ENCODE measurements around the gene F7. TPM values are rescaled to one million over a fixed set of nuclear protein-coding genes. Genes with fewer than 3 reads are reported as not detected.
A peak's percentile ranks its signal among the peaks of the same experiment; 100 is the strongest.

F7 gene
- total and polyA plus RNA-seq, 5 experiments from 2014 or later, result 0.14 to 0.36 (median 0.16) TPM; not detected in 2

- peak in 1 of 10 donors; percentile 14 for DNase-seq
- Mint-ChIP-seq H3K4me3 (no peak overlapping the region), H3K9me3 (no peaks in the 10 kb centered on the region), H3K27ac (no peak overlapping the region), H3K36me3 (no peaks in the 10 kb centered on the region), H3K4me1 (no peaks in the 10 kb centered on the region), H3K27me3 (peaks cover 0 to 36% (median 13%) of the 10 kb centered on the region in 5 donors)
- POLR2A ChIA-PET, result no interaction called here
- no peak for ATAC-seq
These were observed 15.8 kb downstream of the F7 start for GRCh38 chr13:113121183-113121927.

DNA sequence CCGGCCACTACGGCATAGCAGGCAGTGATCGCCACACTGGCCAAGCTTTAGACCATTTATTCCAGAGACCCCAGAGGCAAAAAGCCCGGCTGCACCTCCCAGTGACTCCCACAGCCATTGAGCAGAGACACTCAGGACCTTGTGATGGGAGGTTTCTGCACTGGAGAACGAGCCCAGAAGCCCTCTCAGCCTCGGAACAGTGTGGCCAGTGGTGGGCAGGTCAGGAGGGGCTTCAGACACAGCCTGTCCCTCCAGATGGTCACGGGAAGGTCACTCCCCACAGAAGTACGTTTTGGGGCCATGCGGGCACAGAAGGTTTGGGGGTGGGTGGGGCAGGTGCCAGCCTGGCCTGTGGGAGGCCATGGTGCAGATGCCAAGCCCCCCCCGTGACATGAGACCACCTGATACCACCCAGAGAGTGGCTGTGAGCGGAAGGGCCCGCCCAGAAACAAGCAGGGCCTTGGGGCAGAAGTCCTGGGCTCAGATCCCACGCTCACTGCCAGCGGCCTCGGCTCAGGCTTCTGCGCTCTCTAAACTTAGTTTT lies 16.4 kb downstream of the F7 start:
- Mint-ChIP-seq H3K9me3 (no peaks in the 10 kb centered on the region), H3K36me3 (no peaks in the 10 kb centered on the region), H3K4me1 (no peaks in the 10 kb centered on the region), H3K4me3 (no peak overlapping the region), H3K27ac (no peak overlapping the region), H3K27me3 (peaks cover 0 to 41% (median 19%) of the 10 kb centered on the region in 5 donors)
- POLR2A ChIA-PET, result no interaction called here
- no peak for DNase-seq
- ATAC-seq, result no peak

DNA sequence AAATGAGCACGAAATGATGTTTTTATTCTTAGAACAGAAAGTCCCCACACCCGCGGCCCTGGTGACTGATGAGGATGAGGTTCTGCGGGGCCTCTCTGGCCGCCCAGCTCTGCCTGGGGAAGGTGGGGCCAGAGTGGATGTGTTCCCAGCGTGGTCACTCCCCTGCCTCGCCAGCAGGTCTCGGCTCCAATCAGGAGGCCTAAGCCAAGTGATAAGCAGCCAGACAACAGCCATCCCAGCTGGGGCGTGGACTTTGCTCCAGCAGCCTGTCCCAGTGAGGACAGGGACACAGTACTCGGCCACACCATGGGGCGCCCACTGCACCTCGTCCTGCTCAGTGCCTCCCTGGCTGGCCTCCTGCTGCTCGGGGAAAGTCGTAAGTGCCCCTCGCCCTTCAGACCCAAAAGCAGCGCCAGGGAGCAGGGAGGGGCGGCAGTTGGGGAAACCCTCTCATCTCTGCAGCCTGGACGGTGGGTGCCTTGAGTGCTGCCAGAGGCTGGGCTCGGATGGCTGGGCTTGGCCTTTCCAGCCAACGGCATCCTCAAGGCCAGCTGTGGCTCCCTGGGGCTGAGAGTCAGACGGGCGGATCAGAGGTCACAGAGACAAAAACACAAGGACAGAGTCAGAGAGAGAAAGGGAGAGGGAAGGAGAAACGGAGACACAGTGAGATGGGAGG lies 17.1 kb downstream of the F7 start, which contains the start of gene F10:
Gene F10, plus strand, starts transcription at position 250 of the 676 bp plus-strand sequence. Its CDS starts 57 bp downstream, at position 307.
- POLR2A ChIA-PET, result no interaction called here
- Mint-ChIP-seq H3K4me3 (no peak within 1 kb of the TSS), H3K27me3 (peaks cover 5 to 48% (median 25%) of the 10 kb centered on the region in 5 donors), H3K27ac (no peak within 1 kb of the TSS), H3K36me3 (no peaks in the 10 kb centered on the region), H3K9me3 (no peaks in the 10 kb centered on the region), H3K4me1 (no peaks in the 10 kb centered on the region)
- no peak for DNase-seq
- no peak for ATAC-seq

GRCh38 chr13:113123226-113124201 lies 17.9 kb downstream of the F7 start:
- H3K27me3 Mint-ChIP-seq, result peaks cover 7 to 56% (median 31%) of the 10 kb centered on the region in 5 donors
- H3K9me3 Mint-ChIP-seq, result no peaks in the 10 kb centered on the region
- DNase-seq (no peak), ATAC-seq (no peak)
- H3K4me3 Mint-ChIP-seq, result no peak overlapping the region
- no peaks in the 10 kb centered on the region for H3K36me3 Mint-ChIP-seq
- no peak overlapping the region for H3K27ac Mint-ChIP-seq
- H3K4me1 Mint-ChIP-seq, result no peaks in the 10 kb centered on the region
- POLR2A ChIA-PET, result no interaction called here

- no peak overlapping the region for H3K4me3 Mint-ChIP-seq
- H3K27me3 Mint-ChIP-seq, result peaks cover 7 to 58% (median 36%) of the 10 kb centered on the region in 5 donors
- no peaks in the 10 kb centered on the region for H3K36me3 Mint-ChIP-seq
- POLR2A ChIA-PET, result no interaction called here
- DNase-seq (no peak), ATAC-seq (no peak)
- H3K4me1 Mint-ChIP-seq, result peaks cover 0 to 4% (median 3%) of the 10 kb centered on the region in 4 donors
- H3K27ac Mint-ChIP-seq, result no peak overlapping the region
- H3K9me3 Mint-ChIP-seq, result no peaks in the 10 kb centered on the region
These were observed 18.8 kb downstream of the F7 start for GRCh38 chr13:113124211-113124970.

DNA sequence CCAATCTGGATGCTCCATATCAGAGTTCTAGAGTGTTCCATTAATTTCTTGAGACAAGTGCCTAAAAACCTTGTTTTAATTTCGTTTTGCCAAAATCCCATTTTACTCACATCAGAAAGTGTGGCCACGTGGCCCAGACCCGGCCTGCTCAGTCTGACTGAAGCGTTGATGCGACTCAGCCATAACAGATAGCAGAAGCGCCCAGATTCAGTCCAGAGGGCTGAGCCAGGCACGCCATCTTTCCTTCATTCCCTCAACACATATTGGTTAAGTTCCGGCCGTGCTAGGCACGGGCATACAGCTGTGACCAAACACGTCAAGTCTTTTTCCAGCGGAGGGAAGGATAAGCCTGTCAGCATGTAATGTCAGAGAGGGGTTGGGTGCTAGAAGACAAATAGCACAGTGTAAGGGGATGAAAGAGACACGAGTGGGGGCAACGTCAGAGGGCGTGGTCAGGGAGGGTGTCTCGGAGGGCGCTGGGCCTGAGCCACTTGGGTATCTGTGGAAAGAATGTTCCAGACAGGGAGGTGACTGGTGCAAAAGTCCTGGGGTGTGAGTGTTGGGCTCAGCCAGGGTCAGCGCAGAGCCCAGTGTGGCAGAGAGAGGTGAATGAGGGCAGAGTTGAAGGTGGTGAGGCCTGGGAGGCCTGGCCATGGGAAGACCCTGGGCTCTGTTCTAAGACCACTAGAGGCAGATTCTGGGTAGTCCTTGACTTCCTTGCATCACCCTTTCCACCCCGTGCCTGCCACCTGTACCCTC lies 20.1 kb downstream of the F7 start:
- H3K4me3 Mint-ChIP-seq, result no peak overlapping the region
- H3K4me1 Mint-ChIP-seq, result peaks cover 2 to 4% (median 4%) of the 10 kb centered on the region in 4 donors
- ATAC-seq, result no peak
- DNase-seq, result no peak
- no peaks in the 10 kb centered on the region for H3K9me3 Mint-ChIP-seq
- H3K27me3 Mint-ChIP-seq, result peaks cover 7 to 51% (median 36%) of the 10 kb centered on the region in 5 donors
- no peak overlapping the region for H3K27ac Mint-ChIP-seq
- H3K36me3 Mint-ChIP-seq, result no peaks in the 10 kb centered on the region
- POLR2A ChIA-PET, result no interaction called here

- Mint-ChIP-seq H3K4me3 (no peak overlapping the region), H3K9me3 (no peaks in the 10 kb centered on the region), H3K4me1 (peaks cover 2 to 4% (median 4%) of the 10 kb centered on the region in 4 donors), H3K36me3 (no peaks in the 10 kb centered on the region), H3K27me3 (peaks cover 7 to 51% (median 36%) of the 10 kb centered on the region in 5 donors), H3K27ac (peak overlapping the region in 1 of 10 donors; percentile 28)
- ATAC-seq (no peak), DNase-seq (no peak)
- POLR2A ChIA-PET, result no interaction called here
These were observed 20.9 kb downstream of the F7 start for GRCh38 chr13:113126265-113127150.

DNA sequence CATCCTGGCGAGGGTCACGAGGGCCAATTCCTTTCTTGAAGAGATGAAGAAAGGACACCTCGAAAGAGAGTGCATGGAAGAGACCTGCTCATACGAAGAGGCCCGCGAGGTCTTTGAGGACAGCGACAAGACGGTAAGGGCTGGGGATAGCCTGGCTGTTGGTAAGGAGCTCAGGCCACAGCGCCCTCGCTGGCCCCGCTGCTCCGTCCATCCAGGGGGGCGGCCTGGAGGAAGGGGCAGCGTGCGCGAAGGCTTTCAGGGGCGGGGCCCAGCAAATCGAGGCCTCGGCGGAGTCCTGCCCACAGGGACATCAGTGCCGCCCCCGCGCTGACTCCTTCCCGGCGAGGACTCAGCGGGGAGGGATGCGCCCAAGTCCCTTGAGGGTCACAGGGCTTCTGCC lies 23.9 kb downstream of the F7 start:
- peak in 1 of 2 donors; percentile 28 for ATAC-seq
- H3K9me3 Mint-ChIP-seq, result no peaks in the 10 kb centered on the region
- DNase-seq, result no peak
- peaks cover 2 to 4% (median 4%) of the 10 kb centered on the region in 4 donors for H3K4me1 Mint-ChIP-seq
- no peaks in the 10 kb centered on the region for H3K36me3 Mint-ChIP-seq
- POLR2A ChIA-PET, result no interaction called here
- H3K27me3 Mint-ChIP-seq, result peaks cover 7 to 40% (median 31%) of the 10 kb centered on the region in 5 donors
- H3K27ac Mint-ChIP-seq, result no peak overlapping the region
- peak overlapping the region in 8 of 10 donors; percentile 23 to 84 (median 51) for H3K4me3 Mint-ChIP-seq

DNA sequence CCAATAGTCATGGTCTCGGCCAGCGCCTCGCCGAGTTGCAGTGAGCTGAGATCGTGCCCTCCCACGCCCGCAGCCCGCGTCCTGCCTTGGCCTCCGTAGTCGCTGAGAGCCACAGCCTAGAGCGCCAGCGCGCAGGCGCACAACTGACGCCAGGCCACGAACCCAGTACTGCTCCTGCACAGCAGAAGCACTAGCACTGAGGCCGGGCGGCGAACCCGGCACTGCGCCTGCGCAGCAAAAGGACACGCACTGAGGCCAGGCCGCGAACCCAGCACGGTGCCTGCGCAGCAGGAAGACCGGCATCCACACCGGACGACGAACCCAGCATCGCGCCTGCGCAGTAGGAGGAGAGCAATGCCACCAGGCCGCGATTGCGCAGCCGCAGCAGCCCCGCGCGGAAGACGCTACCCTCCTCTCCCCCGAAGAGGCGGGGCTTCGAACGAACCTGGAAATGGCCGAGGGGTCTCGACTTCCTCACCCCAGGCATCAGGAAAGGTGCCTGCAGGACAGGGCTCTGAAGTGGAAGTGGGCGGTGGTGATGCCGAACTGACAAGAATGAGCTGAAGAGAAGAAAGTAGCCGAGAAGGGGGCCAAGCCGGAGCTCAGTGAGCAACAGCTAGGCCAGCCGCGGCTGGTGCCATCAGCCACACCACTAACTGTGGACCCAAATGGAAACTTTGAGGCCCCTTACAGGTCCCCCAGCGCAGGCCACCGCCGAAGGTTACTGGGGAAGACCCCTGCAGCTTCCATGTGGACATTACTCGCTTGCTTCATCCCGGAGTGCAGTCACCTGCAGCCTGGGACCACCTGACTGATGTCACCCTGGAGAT lies 24.5 kb downstream of the F7 start:
- H3K4me1 Mint-ChIP-seq, result peaks cover 2 to 4% (median 4%) of the 10 kb centered on the region in 4 donors
- peak overlapping the region in 2 of 10 donors; percentile 22 to 33 for H3K27ac Mint-ChIP-seq
- DNase-seq (peak in 4 of 10 donors; percentile 26 to 69 (median 32)), ATAC-seq (peak; percentile 36 to 78)
- H3K36me3 Mint-ChIP-seq, result no peaks in the 10 kb centered on the region
- POLR2A ChIA-PET, result no interaction called here
- no peaks in the 10 kb centered on the region for H3K9me3 Mint-ChIP-seq
- peaks cover 7 to 40% (median 31%) of the 10 kb centered on the region in 5 donors for H3K27me3 Mint-ChIP-seq
- peak overlapping the region in 8 of 10 donors; percentile 28 to 84 (median 62) for H3K4me3 Mint-ChIP-seq

- no peaks in the 10 kb centered on the region for H3K9me3 Mint-ChIP-seq
These were observed 29.7 kb downstream of the F7 start for GRCh38 chr13:113135281-113135760.

More at GRCh38 chr13:113135281-113135760, 29.7 kb downstream of the F7 start:
- Mint-ChIP-seq H3K36me3 (no peaks in the 10 kb centered on the region), H3K4me1 (no peaks in the 10 kb centered on the region), H3K27ac (no peak overlapping the region), H3K27me3 (peaks cover 0 to 15% (median 3%) of the 10 kb centered on the region in 5 donors), H3K4me3 (no peak overlapping the region)
- POLR2A ChIA-PET, result interaction anchor here (0.7 kb wide), 1 partner anchor 63 kb away, joined by 3 read pairs; no protein-coding TSS in a partner anchor
- no peak for DNase-seq
- no peak for ATAC-seq

Measured in naive thymus-derived CD8-positive, alpha-beta T cell (primary cell).